A549 (cell line): ENCODE data around the gene ADAMTS20. TPM values are rescaled to one million over a fixed set of nuclear protein-coding genes. Genes with fewer than 3 reads are reported as not detected.

Experiments
- ATAC-seq, 2 experiments: fragments of 200-7000 bp in 1 of 2; fragments of >200 bp in 1 of 2; cut with Nextera tagmentation in 1 of 2; cut with Tn5 transposase in 1 of 2; 3 replicates each; pipeline versions ENCODE4 v1.8.0 to v1.9.1; 2018 to 2020; ENCODE audit warnings: mild to moderate bottlenecking in 1 of 2, moderate library complexity in 1 of 2
- CTCF ChIA-PET: fragments of 300-600 bp; sonication (Branson Sonifier 250); formaldehyde crosslinking; extraction: SDS; loops from one replicate; lab custom pipeline; 2021; ENCODE audit warnings: antibody characterized with exemption, inconsistent platforms; lab: Yijun Ruan, JAX
- POLR2A ChIA-PET: fragments of 350-600 bp; formaldehyde crosslinking; extraction: SDS; loops from one replicate; lab custom pipeline; 2021; ENCODE audit warnings: antibody characterized with exemption, inconsistent platforms; lab: Yijun Ruan, JAX
- DNase-seq, 2 experiments: peaks; one replicate each; pipeline versions ENCODE4 v3.0.0 to v3.0.0-alpha.2; 2011 to 2016; ENCODE audit warnings: low read depth in 1 of 2, low spot score in 1 of 2
- FAIRE-seq: peaks from 2 replicates; lab custom pipeline; 2011; peaks lifted over from hg19 to GRCh38; lab: Jason Lieb, UNC
- H3K27ac ChIP-seq, 2 experiments: fragments of >200 bp; sonication (Bioruptor Twin); formaldehyde crosslinking; 3 replicates each; pipeline ENCODE4 v1.5.1; 2016 to 2017
- H3K4me1 ChIP-seq: fragments of >200 bp; sonication (Bioruptor Twin); formaldehyde crosslinking; 3 replicates; pipeline ENCODE4 v1.6.1; 2016
- H3K4me2 ChIP-seq: fragments of >200 bp; sonication (Bioruptor Twin); formaldehyde crosslinking; 3 replicates; pipeline ENCODE4 v1.6.1; 2016
- H3K4me3 ChIP-seq: fragments of >200 bp; sonication (Bioruptor Twin); formaldehyde crosslinking; 3 replicates; pipeline ENCODE4 v1.5.1; 2016
- H3K9me3 ChIP-seq: fragments of >200 bp; sonication (Bioruptor Twin); formaldehyde crosslinking; 3 replicates; pipeline ENCODE4 v1.6.1; 2016
- CBX2 ChIP-seq: fragments of 200-600 bp; sonication (generic); IDR thresholded peaks from 2 replicates; pipeline ENCODE4 v1.6.1; 2016; ENCODE audit warnings: low read depth, mild to moderate bottlenecking, borderline replicate concordance
- CEBPB ChIP-seq, 2 experiments: fragments of >200 bp in 1 of 2; sonication (Bioruptor Twin) in 1 of 2; formaldehyde crosslinking in 1 of 2; IDR thresholded peaks; 2 replicates each; pipeline ENCODE4 v1.6.1; 2012 to 2016
- EHMT2 ChIP-seq: fragments of 200-600 bp; sonication (generic); IDR thresholded peaks from 2 replicates; pipeline ENCODE4 v1.6.1; 2016; ENCODE audit warnings: antibody characterized with exemption, low read depth, mild to moderate bottlenecking, moderate library complexity
- ESRRA ChIP-seq: fragments of 150-350 bp; IDR thresholded peaks from 2 replicates; pipeline ENCODE4 v1.6.1; 2014; ENCODE audit warnings: mild to moderate bottlenecking, low read length, borderline replicate concordance
- FOSL2 ChIP-seq, 2 experiments: fragments of 450-650 bp in 1 of 2; fragments of >200 bp in 1 of 2; sonication (Bioruptor Twin) in 1 of 2; formaldehyde crosslinking; IDR thresholded peaks; 2 replicates each; pipeline versions ENCODE4 v1.5.0 to v1.6.1; 2016 to 2020; ENCODE audit warnings: mild to moderate bottlenecking in 1 of 2, moderate library complexity in 1 of 2
- GATA3 ChIP-seq: IDR thresholded peaks from 2 replicates; pipeline ENCODE4 v1.6.1; 2012; ENCODE audit warnings: borderline replicate concordance
- HES2 ChIP-seq: fragments of >200 bp; sonication (Bioruptor Twin); formaldehyde crosslinking; IDR thresholded peaks from 2 replicates; pipeline ENCODE4 v1.6.1; 2016
- HEYL ChIP-seq: fragments of 250-450 bp; sonication (Bioruptor Pico); IDR thresholded peaks from 2 replicates; pipeline ENCODE4 v1.8.0; 2021; ENCODE audit warnings: mild to moderate bottlenecking, moderate library complexity
- HMGXB4 ChIP-seq: fragments of 250-450 bp; sonication (Bioruptor Pico); IDR thresholded peaks from 2 replicates; pipeline ENCODE4 v1.5.0; 2021; ENCODE audit warnings: mild to moderate bottlenecking, moderate library complexity, borderline replicate concordance
- JUN ChIP-seq, 2 experiments: fragments of >200 bp; sonication (Bioruptor Twin); formaldehyde crosslinking; IDR thresholded peaks; 2 replicates in 1 of 2; 3 replicates in 1 of 2; pipeline ENCODE4 v1.6.1; 2016 to 2017
- KDM5A ChIP-seq: fragments of 200-600 bp; sonication (generic); IDR thresholded peaks from 2 replicates; pipeline ENCODE4 v1.6.1; 2016; ENCODE audit warnings: antibody characterized with exemption, mild to moderate bottlenecking
- MAFK ChIP-seq: fragments of 450-650 bp; IDR thresholded peaks from 2 replicates; pipeline ENCODE4 v1.6.1; 2014; ENCODE audit not compliant: partially characterized antibody
- MAX ChIP-seq: IDR thresholded peaks from 2 replicates; pipeline ENCODE4 v1.6.1; 2012
- MYC ChIP-seq: IDR thresholded peaks from 2 replicates; pipeline ENCODE4 v1.6.1; 2012; ENCODE audit warnings: mild to moderate bottlenecking, inconsistent platforms, low read length, improper control_type of control experiment, borderline replicate concordance
- NFE2L2 ChIP-seq: fragments of 150-350 bp; conservative IDR thresholded peaks from 2 replicates; pipeline ENCODE4 v1.6.1; 2014; ENCODE audit warnings: low read length
- NPAS2 ChIP-seq: fragments of 250-450 bp; sonication (Bioruptor Pico); IDR thresholded peaks from 2 replicates; pipeline ENCODE4 v1.8.0; 2022; ENCODE audit warnings: mild to moderate bottlenecking, moderate library complexity, borderline replicate concordance
- NR3C1 ChIP-seq: fragments of >200 bp; sonication (Bioruptor Twin); formaldehyde crosslinking; IDR thresholded peaks from 3 replicates; pipeline ENCODE4 v1.6.1; 2017
- PHF8 ChIP-seq: fragments of 200-600 bp; sonication (generic); IDR thresholded peaks from 2 replicates; pipeline ENCODE4 v1.6.1; 2016; ENCODE audit warnings: low read depth, mild to moderate bottlenecking, antibody characterized with exemption, moderate library complexity, borderline replicate concordance
- POLR2AphosphoS2 ChIP-seq: conservative IDR thresholded peaks from 2 replicates; pipeline ENCODE4 v1.6.1; 2012; ENCODE audit warnings: low read length, improper control_type of control experiment, inconsistent platforms
- RAD21 ChIP-seq, 2 experiments: fragments of >200 bp in 1 of 2; sonication (Bioruptor Twin) in 1 of 2; formaldehyde crosslinking in 1 of 2; IDR thresholded peaks in 1 of 2; conservative IDR thresholded peaks in 1 of 2; 2 replicates in 1 of 2; 3 replicates in 1 of 2; pipeline ENCODE4 v1.6.1; 2012 to 2018; ENCODE audit warnings: inconsistent platforms in 1 of 2
- RCOR1 ChIP-seq: fragments of 150-350 bp; IDR thresholded peaks from 2 replicates; pipeline ENCODE4 v1.6.1; 2014; ENCODE audit warnings: antibody characterized with exemption, low read length, low read depth
- RFX5 ChIP-seq: fragments of 450-650 bp; IDR thresholded peaks from 2 replicates; pipeline ENCODE4 v1.7.1; 2014; ENCODE audit warnings: antibody characterized with exemption, mild to moderate bottlenecking, moderate library complexity
- ZNF302 ChIP-seq: fragments of 250-450 bp; sonication (Bioruptor Pico); IDR thresholded peaks from 2 replicates; pipeline ENCODE4 v1.9.0; 2021; ENCODE audit warnings: inconsistent platforms, mild to moderate bottlenecking, moderate library complexity
- WGBS: methylation state at CpG from one replicate; pipeline ENCODE4 v1.1.6; 2017; ENCODE audit errors: missing lambda C conversion rate; 5-methylcytosine and 5-hydroxymethylcytosine counted together
- polyA minus RNA-seq: library from RNA; depleted of rRNA, polyadenylated mRNA; stranded (reverse); fragments of >200 nt; gene quantifications from 2 replicates; pipeline ENCODE4 v1.2.3, GENCODE V29; 2011; rRNA and poly(A)+ RNA removed
- polyA plus RNA-seq, 4 experiments: library from polyadenylated mRNA; depleted of rRNA in 3 of 4; stranded (reverse); fragments of >200 nt; fragmentation: RNase III in 1 of 4; extraction: RNeasy Plus Mini Kit Qiagen cat#74134 plus additional on column Dnase treatment in 1 of 4; gene quantifications; 2 replicates in 3 of 4; 3 replicates in 1 of 4; pipeline ENCODE4 v1.2.3, GENCODE V29; 2011 to 2017

ADAMTS20 gene
- polyA plus RNA-seq (2011; rRNA removed) (not detected in 2 replicates), polyA plus RNA-seq (2017; fragmentation: RNase III; extraction: RNeasy Plus Mini Kit Qiagen cat#74134 plus additional on column Dnase treatment) (not detected in 3 replicates), polyA minus RNA-seq (not detected in 2 replicates)
- polyA plus RNA-seq (2012; cell fraction: cytosol; rRNA removed) = not detected in 2 replicates
- not detected in 2 replicates for polyA plus RNA-seq (2012; cell fraction: nucleus; rRNA removed)

GRCh38 chr12:43551971-43552559 is at the start of gene ADAMTS20:
Gene ADAMTS20, minus strand, starts transcription at chr12:43552203. Its CDS starts 282 bp downstream, at chr12:43551921.
- FAIRE-seq = no peak
- no peak for DNase-seq
- 67% methylated on average over 50 of the region's 51 CpGs for WGBS
- POLR2A ChIA-PET = no interaction called here
- H3K4me3 ChIP-seq = no peak within 1 kb of the TSS
- TF ChIP-seq FOSL2 (IDR thresholded peaks at IDR 0.05) (no peak), FOSL2 (CRISPR knock-in tag; IDR thresholded peaks at IDR 0.05) (no peak), GATA3 (no peak), HES2 (no peak), KDM5A (no peak), MAFK (no peak), ESRRA (no peak), RAD21 (conservative IDR thresholded peaks at IDR 0.05 in 1 of 2, IDR thresholded peaks at IDR 0.05 in 1 of 2) (no peak), RFX5 (no peak), NR3C1 (no peak), MAX (no peak), JUN (IDR thresholded peaks at IDR 0.05) (no peak), EHMT2 (no peak), NFE2L2 (no peak), HMGXB4 (CRISPR knock-in tag) (no peak), MYC (no peak), RCOR1 (no peak), POLR2AphosphoS2 (no peak), PHF8 (no peak), ZNF302 (CRISPR knock-in tag) (no peak), NPAS2 (CRISPR knock-in tag) (no peak)
- TF ChIP-seq, all 56 proteins: peak for 0
- Histone ChIP-seq H3K4me2 (no peak within 1 kb of the TSS), H3K27ac (no peak within 1 kb of the TSS), H3K4me1 (no peaks in the 10 kb centered on the region), H3K9me3 (peaks cover 10% of the 10 kb centered on the region; the same call in 1 of the 3 replicates)
- CTCF ChIA-PET = no interaction called here
- no peak for ATAC-seq

GRCh38 chr12:43599708-43600107 is 47.7 kb upstream of the ADAMTS20 start:
- H3K27ac ChIP-seq = no peak overlapping the region
- H3K4me3 ChIP-seq = no peak overlapping the region
- H3K9me3 ChIP-seq = no peaks in the 10 kb centered on the region
- H3K4me2 ChIP-seq = no peak overlapping the region
- TF ChIP-seq CBX2 (no peak), MAFK (peak; percentile 94)
- ATAC-seq (no peak), DNase-seq (no peak), FAIRE-seq (no peak)
- ChIA-PET CTCF (no interaction called here), POLR2A (no interaction called here)
- 3% methylated on average over 1 of the region's 1 CpG for WGBS
- no peaks in the 10 kb centered on the region for H3K4me1 ChIP-seq

GRCh38 chr12:43599066-43599465 is 47.1 kb upstream of the ADAMTS20 start:
- TF ChIP-seq CEBPB (IDR thresholded peaks at IDR 0.05) = no peak
- no peak for TF ChIP-seq HEYL (CRISPR knock-in tag)
- POLR2A ChIA-PET = no interaction called here
- Histone ChIP-seq H3K27ac (no peak overlapping the region), H3K4me2 (no peak overlapping the region), H3K4me1 (no peaks in the 10 kb centered on the region), H3K4me3 (no peak overlapping the region), H3K9me3 (no peaks in the 10 kb centered on the region)
- CTCF ChIA-PET = no interaction called here
- WGBS = 13% methylated on average over 3 of the region's 3 CpGs
- no peak for FAIRE-seq
- no peak for DNase-seq
- no peak for ATAC-seq
